Fibroblast of lung (primary cell): Measurements from ENCODE around the gene NTS.

Source experiments
- EZH2 ChIP-seq: IDR thresholded peaks from 2 replicates; pipeline ENCODE4 v1.5.1; 2012; ENCODE audit warnings: low read length, control low read depth, mild to moderate bottlenecking; ENCODE audit errors: missing control alignments
- TF ChIP-seq, protein P1 (sequence below), 2 donors: IDR thresholded peaks in 1 of 2; conservative IDR thresholded peaks in 1 of 2; 1 replicate in 1 of 2; 2 replicates in 1 of 2; pipeline ENCODE4 v1.5.1; 2011 to 2012; ENCODE audit warnings: low read length in 2 of 2, control low read depth in 1 of 2, inconsistent platforms in 1 of 2, low read depth in 1 of 2, mild to moderate bottlenecking in 1 of 2

DNA sequence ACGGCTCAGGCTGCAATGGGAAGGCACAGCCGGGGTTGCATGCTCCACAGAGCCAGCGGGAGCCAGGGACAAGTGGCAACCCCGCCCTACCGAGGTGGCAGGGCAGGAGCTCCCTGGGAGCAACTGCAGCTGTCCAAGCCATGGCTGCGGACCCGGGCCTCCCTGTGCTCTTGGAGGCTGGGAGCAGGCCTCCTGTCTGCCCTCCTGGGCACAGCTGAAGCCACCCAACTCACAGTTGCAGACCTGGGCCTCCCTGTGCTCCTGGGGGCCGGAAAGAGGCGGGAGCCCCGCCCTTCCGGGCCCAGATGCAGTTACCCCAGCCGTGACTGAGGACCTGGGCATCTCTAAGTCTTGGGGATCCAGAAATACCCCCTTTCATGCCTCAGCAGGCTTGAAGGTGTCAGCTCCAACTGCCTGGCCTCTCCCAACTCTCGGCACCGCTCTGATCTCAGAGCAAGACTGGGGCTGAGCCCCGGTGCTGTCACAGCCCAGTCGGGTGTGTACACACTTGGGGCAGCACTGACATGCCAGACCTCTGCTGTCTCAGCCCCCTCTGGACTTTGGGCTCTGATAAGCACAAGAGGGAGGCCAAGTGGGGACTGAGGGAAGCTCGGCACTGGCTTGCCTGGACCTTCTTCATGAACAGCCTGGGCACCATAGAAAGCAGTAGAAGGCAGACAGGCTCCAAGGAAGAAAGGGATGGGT is 30.3 kb upstream of the NTS start:
- TF ChIP-seq, protein P1, sequence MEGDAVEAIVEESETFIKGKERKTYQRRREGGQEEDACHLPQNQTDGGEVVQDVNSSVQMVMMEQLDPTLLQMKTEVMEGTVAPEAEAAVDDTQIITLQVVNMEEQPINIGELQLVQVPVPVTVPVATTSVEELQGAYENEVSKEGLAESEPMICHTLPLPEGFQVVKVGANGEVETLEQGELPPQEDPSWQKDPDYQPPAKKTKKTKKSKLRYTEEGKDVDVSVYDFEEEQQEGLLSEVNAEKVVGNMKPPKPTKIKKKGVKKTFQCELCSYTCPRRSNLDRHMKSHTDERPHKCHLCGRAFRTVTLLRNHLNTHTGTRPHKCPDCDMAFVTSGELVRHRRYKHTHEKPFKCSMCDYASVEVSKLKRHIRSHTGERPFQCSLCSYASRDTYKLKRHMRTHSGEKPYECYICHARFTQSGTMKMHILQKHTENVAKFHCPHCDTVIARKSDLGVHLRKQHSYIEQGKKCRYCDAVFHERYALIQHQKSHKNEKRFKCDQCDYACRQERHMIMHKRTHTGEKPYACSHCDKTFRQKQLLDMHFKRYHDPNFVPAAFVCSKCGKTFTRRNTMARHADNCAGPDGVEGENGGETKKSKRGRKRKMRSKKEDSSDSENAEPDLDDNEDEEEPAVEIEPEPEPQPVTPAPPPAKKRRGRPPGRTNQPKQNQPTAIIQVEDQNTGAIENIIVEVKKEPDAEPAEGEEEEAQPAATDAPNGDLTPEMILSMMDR (conservative IDR thresholded peaks at IDR 0.05 in 1 of 2, IDR thresholded peaks at IDR 0.05 in 1 of 2; ENCODE audit: low read depth in 1 of 2, low read length in 2 of 2) = no peak
- TF ChIP-seq EZH2 = no peak
